IMR-90 (cell line): Measurements from ENCODE around the gene NR5A2. TPM values are rescaled to one million over a fixed set of nuclear protein-coding genes. Genes with fewer than 3 reads are reported as not detected.

Source experiments
- ATAC-seq: fragments of 200-7000 bp; cut with Tn5 transposase; 2 replicates; pipeline ENCODE4 v1.9.1; 2020; ENCODE audit warnings: low read depth, mild to moderate bottlenecking, moderate library complexity
- BruUV-seq: library from RNA; stranded (reverse); fragments of 400-500 nt; replicated peaks from 2 replicates; lab custom pipeline; 2021; lab: Mats Ljungman, UMichigan
- CTCF ChIA-PET: fragments of 300-600 bp; formaldehyde crosslinking; extraction: SDS; loops from one replicate; lab custom pipeline; 2021; ENCODE audit warnings: antibody characterized with exemption; lab: Yijun Ruan, JAX
- POLR2A ChIA-PET: fragments of 300-600 bp; sonication (Branson Sonifier 250); formaldehyde crosslinking; loops from one replicate; lab custom pipeline; 2022; ENCODE audit warnings: antibody characterized with exemption; ENCODE audit not compliant: unreplicated experiment; lab: Charles Lee
- DNase-seq: peaks from one replicate; pipeline ENCODE4 v3.0.0; 2013
- H2AFZ ChIP-seq: replicated peaks from 2 replicates; pipeline ENCODE3; 2013; ENCODE audit warnings: low read length, mild to moderate bottlenecking; ENCODE audit not compliant: poor library complexity
- H2AK5ac ChIP-seq: 2 replicates; pipeline ENCODE4 v1.6.1; 2013; ENCODE audit warnings: low read depth, low read length, inconsistent platforms
- H2AK9ac ChIP-seq: replicated peaks from 2 replicates; pipeline ENCODE3; 2013; ENCODE audit warnings: mild to moderate bottlenecking, low read depth, low read length, moderate library complexity; ENCODE audit not compliant: poor library complexity
- H2BK120ac ChIP-seq: 2 replicates; pipeline ENCODE4 v1.6.1; 2013; ENCODE audit warnings: low read depth, low read length, inconsistent platforms
- H2BK15ac ChIP-seq: 3 replicates; pipeline ENCODE4 v1.6.1; 2013; ENCODE audit warnings: low read depth, low read length, inconsistent platforms
- H2BK20ac ChIP-seq: 2 replicates; pipeline ENCODE4 v1.6.1; 2013; ENCODE audit warnings: low read depth, mild to moderate bottlenecking, inconsistent platforms, low read length, moderate library complexity
- H2BK5ac ChIP-seq: 2 replicates; pipeline ENCODE4 v1.6.1; 2013; ENCODE audit warnings: mild to moderate bottlenecking, low read depth, low read length, inconsistent platforms; ENCODE audit not compliant: poor library complexity, severe bottlenecking
- H3K14ac ChIP-seq: replicated peaks from 2 replicates; pipeline ENCODE4 v1.6.1; 2013; ENCODE audit warnings: low read depth, low read length, inconsistent platforms
- H3K18ac ChIP-seq: 2 replicates; pipeline ENCODE4 v1.6.1; 2013; ENCODE audit warnings: low read depth, low read length, control low read depth
- H3K23ac ChIP-seq: 2 replicates; pipeline ENCODE4 v1.6.1; 2013; ENCODE audit warnings: low read depth, low read length, inconsistent platforms
- H3K27ac ChIP-seq: 2 replicates; pipeline ENCODE4 v1.5.1; 2013; ENCODE audit warnings: mild to moderate bottlenecking, control low read depth, low read length; ENCODE audit not compliant: insufficient read depth
- H3K27me3 ChIP-seq: 2 replicates; pipeline ENCODE4 v1.6.1; 2013; ENCODE audit warnings: low read length; ENCODE audit not compliant: control insufficient read depth, insufficient read depth
- H3K36me3 ChIP-seq: 2 replicates; pipeline ENCODE4 v1.6.1; 2013; ENCODE audit warnings: low read length, mixed read lengths; ENCODE audit not compliant: control insufficient read depth, insufficient read depth
- H3K4ac ChIP-seq: 2 replicates; pipeline ENCODE4 v1.6.1; 2013; ENCODE audit warnings: low read depth, low read length, inconsistent platforms
- H3K4me1 ChIP-seq: 2 replicates; pipeline ENCODE4 v1.6.1; 2013; ENCODE audit warnings: low read length, mixed read lengths; ENCODE audit not compliant: control insufficient read depth, insufficient read depth
- H3K4me2 ChIP-seq: 2 replicates; pipeline ENCODE4 v1.6.1; 2013; ENCODE audit warnings: low read depth, mild to moderate bottlenecking, control low read depth, low read length, moderate library complexity
- H3K4me3 ChIP-seq: 2 replicates; pipeline ENCODE4 v1.5.1; 2013; ENCODE audit warnings: low read depth, mild to moderate bottlenecking, control low read depth, low read length, moderate library complexity; ENCODE audit not compliant: insufficient read depth
- H3K56ac ChIP-seq: 2 replicates; pipeline ENCODE4 v1.6.1; 2013; ENCODE audit warnings: low read length, inconsistent platforms; ENCODE audit not compliant: insufficient read depth; ENCODE audit errors: extremely low read depth
- H3K79me1 ChIP-seq, 2 experiments: 2 replicates each; pipeline ENCODE4 v1.6.1; 2013; ENCODE audit warnings: low read length in 2 of 2, inconsistent platforms in 1 of 2, low read depth in 1 of 2
- H3K9ac ChIP-seq: 2 replicates; pipeline ENCODE4 v1.6.1; 2013; ENCODE audit warnings: low read depth, low read length, control low read depth
- H3K9me1 ChIP-seq: 2 replicates; pipeline ENCODE4 v1.6.1; 2013; ENCODE audit warnings: low read length, inconsistent platforms; ENCODE audit not compliant: insufficient read depth
- H3K9me3 ChIP-seq: 2 replicates; pipeline ENCODE4 v1.6.1; 2013; ENCODE audit warnings: low read length; ENCODE audit not compliant: control insufficient read depth, insufficient read depth
- H4K20me1 ChIP-seq: 2 replicates; pipeline ENCODE4 v1.6.1; 2013; ENCODE audit warnings: low read length, inconsistent platforms; ENCODE audit not compliant: insufficient read depth
- H4K5ac ChIP-seq: 2 replicates; pipeline ENCODE4 v1.6.1; 2013; ENCODE audit warnings: mild to moderate bottlenecking, low read depth, low read length, control low read depth
- H4K8ac ChIP-seq, 2 experiments: 2 replicates each; pipeline ENCODE4 v1.6.1; 2013; ENCODE audit warnings: low read depth in 2 of 2, low read length in 2 of 2, control low read depth in 1 of 2, inconsistent platforms in 1 of 2
- H4K91ac ChIP-seq: 2 replicates; pipeline ENCODE4 v1.6.1; 2013; ENCODE audit warnings: low read depth, low read length, inconsistent platforms; ENCODE audit not compliant: insufficient read depth
- BHLHE40 ChIP-seq: fragments of 150-350 bp; IDR thresholded peaks from 2 replicates; pipeline ENCODE4 v1.6.1; 2016; ENCODE audit warnings: mild to moderate bottlenecking, low read depth, low read length
- CEBPB ChIP-seq: IDR thresholded peaks from 2 replicates; pipeline ENCODE4 v1.6.1; 2012; ENCODE audit warnings: low read depth, low read length, improper control_type of control experiment
- CHD1 ChIP-seq: IDR thresholded peaks from 2 replicates; pipeline ENCODE4 v1.6.1; 2012; ENCODE audit warnings: low read depth, low read length, improper control_type of control experiment
- FOS ChIP-seq: fragments of 150-350 bp; IDR thresholded peaks from 2 replicates; pipeline ENCODE4 v1.6.1; 2016; ENCODE audit warnings: low read depth, low read length
- MAFK ChIP-seq: IDR thresholded peaks from 2 replicates; pipeline ENCODE4 v1.6.1; 2012; ENCODE audit warnings: low read depth, low read length, improper control_type of control experiment
- MAZ ChIP-seq: IDR thresholded peaks from 2 replicates; pipeline ENCODE4 v1.6.1; 2012; ENCODE audit warnings: low read depth, mild to moderate bottlenecking, low read length, improper control_type of control experiment, moderate library complexity, borderline replicate concordance
- NFE2L2 ChIP-seq: fragments of 150-350 bp; IDR thresholded peaks from 2 replicates; pipeline ENCODE4 v1.6.1; 2016; ENCODE audit warnings: low read depth, mild to moderate bottlenecking, low read length
- POLR2A ChIP-seq: IDR thresholded peaks from 2 replicates; pipeline ENCODE4 v1.6.1; 2012; ENCODE audit warnings: mild to moderate bottlenecking, low read depth, low read length
- RAD21 ChIP-seq: IDR thresholded peaks from 2 replicates; pipeline ENCODE4 v1.6.1; 2012; ENCODE audit warnings: low read length, improper control_type of control experiment
- RCOR1 ChIP-seq: IDR thresholded peaks from 2 replicates; pipeline ENCODE4 v1.6.1; 2012; ENCODE audit warnings: mild to moderate bottlenecking, low read length, improper control_type of control experiment; ENCODE audit not compliant: insufficient replicate concordance
- RFX5 ChIP-seq: IDR thresholded peaks from 2 replicates; pipeline ENCODE4 v1.8.0; 2012; ENCODE audit warnings: low read depth, mild to moderate bottlenecking, low read length, moderate library complexity
- SMC3 ChIP-seq: fragments of 150-350 bp; IDR thresholded peaks from 2 replicates; pipeline ENCODE4 v1.6.1; 2016; ENCODE audit warnings: low read depth, mild to moderate bottlenecking, antibody characterized with exemption, low read length, moderate library complexity
- WGBS, 2 experiments: methylation state at CpG; one replicate each; pipeline versions ENCODE4 v1.1.5 to v1.1.7; 2013; ENCODE audit warnings: missing lambda C conversion rate in 2 of 2; ENCODE audit not compliant: insufficient read length in 1 of 2; ENCODE audit errors: extremely low coverage in 2 of 2; 5-methylcytosine and 5-hydroxymethylcytosine counted together
- dilution Hi-C: fragments of 300-500 bp; cut with HindIII; formaldehyde crosslinking; loops from one replicate; pipeline ENCODE4 v1.14.3; 2018; ENCODE audit warnings: low sequenced_read_pairs; ENCODE audit not compliant: unreplicated experiment
- in situ Hi-C: fragments of 300-500 bp; cut with MboI; formaldehyde crosslinking; loops from 3 replicates; pipeline ENCODE4 v1.14.3; 2019; ENCODE audit warnings: low sequenced_read_pairs, inconsistent platforms, mixed read lengths
- intact Hi-C: fragments of 100-400 bp; cut with micrococcal nuclease; formaldehyde crosslinking; loops from 2 replicates; pipeline ENCODE4 v1.10.0; 2022
- polyA plus RNA-seq, 3 experiments: library from polyadenylated mRNA; depleted of rRNA; stranded (reverse); fragments of >200 nt; gene quantifications; 2 replicates each; pipeline ENCODE4 v1.2.3, GENCODE V29; 2012; ENCODE audit warnings: low replicate concordance in 1 of 3
- total RNA-seq: library from RNA; depleted of rRNA; stranded (reverse); fragments of >200 nt; gene quantifications from 2 replicates; pipeline ENCODE4 v1.2.3, GENCODE V29; 2012
- TF ChIP-seq, protein P1 (sequence below): fragments of 150-350 bp; IDR thresholded peaks from 2 replicates; pipeline ENCODE4 v1.6.1; 2017; ENCODE audit warnings: mild to moderate bottlenecking, antibody characterized with exemption, low read length, low read depth
- TF ChIP-seq, protein P2 (sequence below): fragments of 150-350 bp; IDR thresholded peaks from 2 replicates; pipeline ENCODE4 v1.6.1; 2016; ENCODE audit warnings: low read depth, mild to moderate bottlenecking, low read length, moderate library complexity, borderline replicate concordance
- TF ChIP-seq, protein P3 (sequence below): conservative IDR thresholded peaks from 2 replicates; pipeline ENCODE4 v1.5.1; 2012; ENCODE audit warnings: mild to moderate bottlenecking, low read depth, low read length, improper control_type of control experiment

The NR5A2 gene
- total and polyA plus RNA-seq, 2 of the 4 experiments (the other 2 are of a cell fraction) = 0.03 to 0.18 TPM

DNA sequence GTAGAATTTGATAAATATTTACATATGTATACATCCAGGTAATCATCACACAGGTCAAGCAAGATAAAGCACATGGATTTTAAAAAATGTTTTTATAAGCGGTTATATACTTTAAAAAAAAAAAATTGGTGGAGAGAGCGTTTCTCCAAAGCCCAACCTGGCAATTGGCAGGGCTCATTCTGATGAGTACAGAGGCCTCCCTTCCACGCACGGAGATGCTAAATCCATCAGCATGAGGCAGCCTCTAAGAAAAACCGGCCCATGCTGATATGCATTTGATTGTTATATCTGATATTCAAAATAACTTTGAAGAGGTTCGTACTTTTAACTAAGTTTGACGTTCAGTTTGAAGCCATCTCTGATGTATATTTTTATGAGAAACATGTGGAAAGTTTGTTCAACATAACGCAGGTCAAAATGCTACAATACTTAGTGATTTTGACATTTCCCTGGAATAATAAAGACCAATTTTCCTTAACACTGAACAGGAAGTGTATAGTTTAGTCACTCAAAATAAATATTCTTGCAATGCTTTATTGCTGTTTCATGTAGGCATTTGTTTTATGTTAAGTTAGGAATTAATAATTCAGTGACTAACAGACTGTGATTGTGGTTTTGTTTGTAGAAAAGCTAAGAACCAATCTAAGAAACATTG lies 151.7 kb downstream of the NR5A2 start:
- ChIA-PET CTCF (no interaction called here), POLR2A (no interaction called here)
- Histone ChIP-seq H4K91ac (no peak overlapping the region), H3K4me2 (peak overlapping the region; percentile 48), H4K8ac (peak overlapping the region; percentile 15 to 61; a peak in 3 of 4 replicates), H3K27me3 (no peaks in the 10 kb centered on the region), H4K20me1 (no peaks in the 10 kb centered on the region), H3K9ac (no peak overlapping the region), H3K9me3 (no peaks in the 10 kb centered on the region), H3K56ac (peak overlapping the region; percentile 58), H3K27ac (peak overlapping the region; percentile 87), H3K23ac (peak overlapping the region; percentile 77; the same call in 1 of the 2 replicates), H3K4me3 (no peak overlapping the region), H2AFZ (no peak overlapping the region), H3K36me3 (no peaks in the 10 kb centered on the region), H3K79me1 (no peaks in the 10 kb centered on the region), H3K4me1 (peaks cover 16% of the 10 kb centered on the region), H2AK9ac (no peak overlapping the region), H3K14ac (no peak overlapping the region), H3K9me1 (peaks cover 12% of the 10 kb centered on the region), H3K18ac (peak overlapping the region; percentile 48; the same call in 1 of the 2 replicates), H2BK15ac (peak overlapping the region; percentile 73; the same call in 1 of the 3 replicates), H2BK5ac (peak overlapping the region; percentile 75), H2BK120ac (peak overlapping the region; percentile 95), H2BK20ac (peak overlapping the region; percentile 6; the same call in 1 of the 2 replicates), H3K4ac (no peak overlapping the region; the same call in 1 of the 2 replicates), H2AK5ac (no peak overlapping the region), H4K5ac (peak overlapping the region; percentile 7; the same call in 1 of the 2 replicates)
- BruUV-seq = no TSS peak
- dilution Hi-C loops = no loop called here
- ATAC-seq (peak; percentile 80), DNase-seq (peak; percentile 70)
- in situ Hi-C loops = no loop called here
- intact Hi-C loops = no loop called here
- no CpG with 5 or more reads among the region's 8 CpGs for WGBS, 2 experiments
- TF ChIP-seq SMC3 = no peak
- no peak for TF ChIP-seq POLR2A
- TF ChIP-seq BHLHE40 = no peak
- TF ChIP-seq, protein P1, sequence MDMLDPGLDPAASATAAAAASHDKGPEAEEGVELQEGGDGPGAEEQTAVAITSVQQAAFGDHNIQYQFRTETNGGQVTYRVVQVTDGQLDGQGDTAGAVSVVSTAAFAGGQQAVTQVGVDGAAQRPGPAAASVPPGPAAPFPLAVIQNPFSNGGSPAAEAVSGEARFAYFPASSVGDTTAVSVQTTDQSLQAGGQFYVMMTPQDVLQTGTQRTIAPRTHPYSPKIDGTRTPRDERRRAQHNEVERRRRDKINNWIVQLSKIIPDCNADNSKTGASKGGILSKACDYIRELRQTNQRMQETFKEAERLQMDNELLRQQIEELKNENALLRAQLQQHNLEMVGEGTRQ = no peak
- no peak for TF ChIP-seq RFX5
- TF ChIP-seq RCOR1 = no peak
- TF ChIP-seq NFE2L2 = no peak
- TF ChIP-seq, protein P2, sequence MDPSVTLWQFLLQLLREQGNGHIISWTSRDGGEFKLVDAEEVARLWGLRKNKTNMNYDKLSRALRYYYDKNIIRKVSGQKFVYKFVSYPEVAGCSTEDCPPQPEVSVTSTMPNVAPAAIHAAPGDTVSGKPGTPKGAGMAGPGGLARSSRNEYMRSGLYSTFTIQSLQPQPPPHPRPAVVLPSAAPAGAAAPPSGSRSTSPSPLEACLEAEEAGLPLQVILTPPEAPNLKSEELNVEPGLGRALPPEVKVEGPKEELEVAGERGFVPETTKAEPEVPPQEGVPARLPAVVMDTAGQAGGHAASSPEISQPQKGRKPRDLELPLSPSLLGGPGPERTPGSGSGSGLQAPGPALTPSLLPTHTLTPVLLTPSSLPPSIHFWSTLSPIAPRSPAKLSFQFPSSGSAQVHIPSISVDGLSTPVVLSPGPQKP = no peak
- no peak for TF ChIP-seq MAZ
- TF ChIP-seq, protein P3, sequence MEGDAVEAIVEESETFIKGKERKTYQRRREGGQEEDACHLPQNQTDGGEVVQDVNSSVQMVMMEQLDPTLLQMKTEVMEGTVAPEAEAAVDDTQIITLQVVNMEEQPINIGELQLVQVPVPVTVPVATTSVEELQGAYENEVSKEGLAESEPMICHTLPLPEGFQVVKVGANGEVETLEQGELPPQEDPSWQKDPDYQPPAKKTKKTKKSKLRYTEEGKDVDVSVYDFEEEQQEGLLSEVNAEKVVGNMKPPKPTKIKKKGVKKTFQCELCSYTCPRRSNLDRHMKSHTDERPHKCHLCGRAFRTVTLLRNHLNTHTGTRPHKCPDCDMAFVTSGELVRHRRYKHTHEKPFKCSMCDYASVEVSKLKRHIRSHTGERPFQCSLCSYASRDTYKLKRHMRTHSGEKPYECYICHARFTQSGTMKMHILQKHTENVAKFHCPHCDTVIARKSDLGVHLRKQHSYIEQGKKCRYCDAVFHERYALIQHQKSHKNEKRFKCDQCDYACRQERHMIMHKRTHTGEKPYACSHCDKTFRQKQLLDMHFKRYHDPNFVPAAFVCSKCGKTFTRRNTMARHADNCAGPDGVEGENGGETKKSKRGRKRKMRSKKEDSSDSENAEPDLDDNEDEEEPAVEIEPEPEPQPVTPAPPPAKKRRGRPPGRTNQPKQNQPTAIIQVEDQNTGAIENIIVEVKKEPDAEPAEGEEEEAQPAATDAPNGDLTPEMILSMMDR = no peak
- TF ChIP-seq RAD21 = no peak
- TF ChIP-seq CHD1 = no peak
- no peak for TF ChIP-seq FOS
- no peak for TF ChIP-seq CEBPB
- no peak for TF ChIP-seq MAFK
